Upper lobe of right lung (tissue), 1 donor: Measurements from ENCODE around the gene ATF6. TPM values are rescaled to one million over a fixed set of nuclear protein-coding genes. Genes with fewer than 3 reads are reported as not detected.

Source experiments
- ATAC-seq: fragments of 200-7000 bp; cut with Tn5 transposase; one replicate; pipeline ENCODE4 v1.9.1; 2020; ENCODE audit warnings: mild to moderate bottlenecking, moderate library complexity
- DNase-seq: peaks from one replicate; pipeline ENCODE4 v3.0.0-alpha.2; 2020
- H3K27ac ChIP-seq: fragments of 200-600 bp; one replicate; pipeline ENCODE4 v1.8.0; 2022
- H3K27me3 ChIP-seq: fragments of 200-600 bp; one replicate; pipeline ENCODE4 v1.8.0; 2022; ENCODE audit warnings: mild to moderate bottlenecking
- H3K36me3 ChIP-seq: fragments of 200-600 bp; one replicate; pipeline ENCODE4 v1.8.0; 2022
- H3K4me1 ChIP-seq: fragments of 200-600 bp; one replicate; pipeline ENCODE4 v1.8.0; 2022
- H3K4me3 ChIP-seq: fragments of 200-600 bp; one replicate; pipeline ENCODE4 v1.8.0; 2022; ENCODE audit warnings: mild to moderate bottlenecking
- H3K9me3 ChIP-seq: fragments of 200-600 bp; one replicate; pipeline ENCODE4 v1.8.0; 2022
- intact Hi-C: fragments of 100-400 bp; cut with DNase I; formaldehyde crosslinking; loops from one replicate; pipeline ENCODE4 v1.11.0; 2022
- total RNA-seq: library from RNA; stranded (reverse); fragmentation: NEBNext Ultra II Directional; extraction: Animal tissue kit (Norgen Biotek cat#: 25700); gene quantifications from one replicate; pipeline ENCODE4 v1.2.1, GENCODE V29; 2021
- TF ChIP-seq, protein P1 (sequence below): fragments of 200-600 bp; IDR thresholded peaks from one replicate; pipeline ENCODE4 v1.8.0; 2022; ENCODE audit warnings: antibody characterized with exemption
- donor health status: DM: no; HTN: yes; CAD: no; lungs with severe emphysema.

The ATF6 gene
- total RNA-seq, 1 donor from 2014 or later = 32.0 TPM

DNA sequence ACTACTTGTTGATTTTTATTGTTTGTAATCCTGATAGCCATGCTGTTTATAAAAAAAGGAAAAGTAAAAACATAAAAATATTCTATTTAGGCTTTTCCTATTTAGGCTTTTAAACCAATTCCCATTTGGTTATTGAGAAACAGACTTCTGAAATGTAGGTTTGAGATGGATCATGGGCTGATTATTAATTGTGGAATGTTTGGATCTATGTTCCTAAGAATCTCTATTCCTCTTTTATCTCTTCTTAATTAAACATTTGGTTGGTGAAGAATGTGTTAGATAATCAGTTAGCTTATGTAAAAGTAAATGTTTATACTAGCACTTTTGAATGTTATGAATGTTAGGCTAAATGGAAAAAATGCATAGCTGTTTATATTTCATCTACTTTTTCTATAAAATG, 97.4 kb downstream of the ATF6 start:
- Histone ChIP-seq H3K4me3 (no peak overlapping the region), H3K9me3 (no peaks in the 10 kb centered on the region), H3K27ac (no peak overlapping the region), H3K27me3 (no peaks in the 10 kb centered on the region), H3K36me3 (peaks cover 55% of the 10 kb centered on the region), H3K4me1 (no peaks in the 10 kb centered on the region)
- DNase-seq (no peak), ATAC-seq (no peak)
- intact Hi-C loops = no loop called here
- TF ChIP-seq, protein P1, sequence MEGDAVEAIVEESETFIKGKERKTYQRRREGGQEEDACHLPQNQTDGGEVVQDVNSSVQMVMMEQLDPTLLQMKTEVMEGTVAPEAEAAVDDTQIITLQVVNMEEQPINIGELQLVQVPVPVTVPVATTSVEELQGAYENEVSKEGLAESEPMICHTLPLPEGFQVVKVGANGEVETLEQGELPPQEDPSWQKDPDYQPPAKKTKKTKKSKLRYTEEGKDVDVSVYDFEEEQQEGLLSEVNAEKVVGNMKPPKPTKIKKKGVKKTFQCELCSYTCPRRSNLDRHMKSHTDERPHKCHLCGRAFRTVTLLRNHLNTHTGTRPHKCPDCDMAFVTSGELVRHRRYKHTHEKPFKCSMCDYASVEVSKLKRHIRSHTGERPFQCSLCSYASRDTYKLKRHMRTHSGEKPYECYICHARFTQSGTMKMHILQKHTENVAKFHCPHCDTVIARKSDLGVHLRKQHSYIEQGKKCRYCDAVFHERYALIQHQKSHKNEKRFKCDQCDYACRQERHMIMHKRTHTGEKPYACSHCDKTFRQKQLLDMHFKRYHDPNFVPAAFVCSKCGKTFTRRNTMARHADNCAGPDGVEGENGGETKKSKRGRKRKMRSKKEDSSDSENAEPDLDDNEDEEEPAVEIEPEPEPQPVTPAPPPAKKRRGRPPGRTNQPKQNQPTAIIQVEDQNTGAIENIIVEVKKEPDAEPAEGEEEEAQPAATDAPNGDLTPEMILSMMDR = no peak

- H3K4me1 ChIP-seq = no peaks in the 10 kb centered on the region
- H3K27ac ChIP-seq = no peak overlapping the region
- H3K9me3 ChIP-seq = no peaks in the 10 kb centered on the region
- no peak for DNase-seq
- no peak overlapping the region for H3K4me3 ChIP-seq
- intact Hi-C loops = no loop called here
- peaks cover 56% of the 10 kb centered on the region for H3K36me3 ChIP-seq
- TF ChIP-seq, protein P1 = peak; percentile 34
- no peak for ATAC-seq
- no peaks in the 10 kb centered on the region for H3K27me3 ChIP-seq
Observed at GRCh38 chr1:161864577-161864976, 98.5 kb downstream of the ATF6 start.

DNA sequence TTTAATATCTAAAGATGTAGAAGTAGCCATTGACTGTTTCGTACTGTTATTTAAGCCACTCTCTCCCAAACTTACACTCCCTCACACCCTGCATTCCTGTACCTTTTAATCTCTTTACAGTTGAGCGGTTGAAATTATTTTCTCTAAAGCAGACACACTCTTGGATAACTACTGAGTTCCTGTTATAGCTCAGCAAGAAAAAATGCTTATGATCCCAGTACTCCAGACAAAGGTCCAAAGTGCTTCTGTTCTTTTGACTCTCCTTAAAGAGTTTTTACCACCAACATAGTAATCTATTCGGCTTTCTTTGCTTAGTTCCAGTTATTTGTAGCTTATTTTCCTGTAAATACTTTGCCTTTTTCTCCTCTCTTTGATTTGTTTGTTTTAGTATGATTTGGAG, 100.1 kb downstream of the ATF6 start:
- intact Hi-C loops = no loop called here
- peaks cover 42% of the 10 kb centered on the region for H3K36me3 ChIP-seq
- TF ChIP-seq, protein P1 = no peak

DNA sequence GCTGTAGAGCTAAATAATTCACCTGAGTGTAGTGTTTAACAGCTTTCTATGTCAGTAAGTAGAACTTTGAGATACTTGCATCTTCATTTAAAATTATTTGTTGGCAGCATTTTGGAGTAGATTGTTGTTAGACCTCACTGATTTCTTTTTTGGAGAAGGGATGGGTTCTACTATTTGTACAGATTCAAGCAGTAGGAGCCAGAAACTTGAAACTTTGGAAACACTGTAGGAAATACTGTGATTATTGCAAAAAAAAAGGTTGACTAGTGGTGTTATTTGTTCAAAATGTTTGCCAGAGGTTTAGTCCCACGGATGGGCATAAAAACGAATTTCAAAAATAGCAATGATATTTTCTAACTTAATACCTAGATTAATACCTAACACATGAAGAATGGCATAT, 102.7 kb downstream of the ATF6 start:
- TF ChIP-seq, protein P1 = no peak
- no peak for DNase-seq
- no peak for ATAC-seq
- Histone ChIP-seq H3K4me1 (no peaks in the 10 kb centered on the region), H3K36me3 (peaks cover 31% of the 10 kb centered on the region), H3K27ac (no peak overlapping the region), H3K27me3 (no peaks in the 10 kb centered on the region), H3K9me3 (no peaks in the 10 kb centered on the region), H3K4me3 (no peak overlapping the region)
- intact Hi-C loops = no loop called here

More for the DNA sequence above, 100.1 kb downstream of the ATF6 start:
- DNase-seq (no peak), ATAC-seq (no peak)
- H3K4me3 ChIP-seq = no peak overlapping the region
- H3K4me1 ChIP-seq = no peaks in the 10 kb centered on the region
- no peaks in the 10 kb centered on the region for H3K9me3 ChIP-seq
- no peaks in the 10 kb centered on the region for H3K27me3 ChIP-seq
- H3K27ac ChIP-seq = no peak overlapping the region

DNA sequence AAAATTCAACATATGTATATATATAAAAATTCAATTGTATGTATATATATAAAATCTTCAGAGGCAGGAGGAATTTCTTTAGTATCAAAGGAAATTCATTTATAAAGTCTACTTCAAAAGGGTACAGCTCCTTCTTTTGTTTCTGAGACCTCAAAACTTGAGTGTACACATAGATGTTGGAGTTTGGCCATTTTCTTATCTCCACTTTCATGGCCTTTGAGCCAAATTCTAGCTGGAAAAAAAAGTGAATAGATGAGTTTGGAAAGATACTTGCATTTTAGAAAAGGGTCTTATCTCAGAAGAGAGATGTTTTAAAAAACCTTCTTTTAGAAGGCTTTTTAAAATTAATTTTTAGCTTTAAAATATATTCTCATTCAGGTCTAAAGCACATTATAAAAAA, 103.2 kb downstream of the ATF6 start:
- H3K4me3 ChIP-seq = no peak overlapping the region
- TF ChIP-seq, protein P1 = no peak
- H3K27ac ChIP-seq = no peak overlapping the region
- H3K36me3 ChIP-seq = peaks cover 26% of the 10 kb centered on the region
- no peak for ATAC-seq
- intact Hi-C loops = no loop called here
- DNase-seq = no peak
- H3K27me3 ChIP-seq = no peaks in the 10 kb centered on the region
- H3K4me1 ChIP-seq = no peaks in the 10 kb centered on the region
- H3K9me3 ChIP-seq = no peaks in the 10 kb centered on the region

DNA sequence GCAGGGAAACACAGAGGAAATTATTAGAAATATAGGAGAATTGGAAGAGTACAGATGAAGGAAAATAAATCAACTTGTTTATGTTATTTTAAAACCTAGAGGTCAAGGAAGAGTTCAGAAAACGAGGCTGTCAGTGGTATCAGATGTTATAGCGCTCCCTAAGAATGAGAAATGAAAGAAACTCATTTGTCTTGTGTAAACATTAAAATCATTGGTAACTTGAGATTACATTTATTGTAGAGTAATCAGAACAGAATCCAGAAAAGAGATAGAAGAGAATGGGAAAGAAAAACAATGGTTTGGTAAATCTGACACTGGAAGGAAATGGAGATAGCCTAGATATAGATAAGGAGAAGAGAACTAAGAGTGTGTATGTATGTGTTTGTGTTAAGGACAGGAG, 106.4 kb downstream of the ATF6 start:
- H3K36me3 ChIP-seq = peaks cover 11% of the 10 kb centered on the region
- H3K27ac ChIP-seq = no peak overlapping the region
- ATAC-seq = no peak
- H3K4me1 ChIP-seq = no peaks in the 10 kb centered on the region
- no peak overlapping the region for H3K4me3 ChIP-seq
- no peaks in the 10 kb centered on the region for H3K27me3 ChIP-seq
- DNase-seq = no peak
- TF ChIP-seq, protein P1 = no peak
- no peaks in the 10 kb centered on the region for H3K9me3 ChIP-seq
- intact Hi-C loops = no loop called here
